ENCODE data around the gene AKT1. TPM values are rescaled to one million over a fixed set of nuclear protein-coding genes. Genes with fewer than 3 reads are reported as not detected.

AKT1 gene
- total and polyA plus RNA-seq, 2 of the 13 experiments (the other 11 are each of a cell fraction or from before 2014, with no cell fraction given), result 96.2 to 116 TPM

DNA sequence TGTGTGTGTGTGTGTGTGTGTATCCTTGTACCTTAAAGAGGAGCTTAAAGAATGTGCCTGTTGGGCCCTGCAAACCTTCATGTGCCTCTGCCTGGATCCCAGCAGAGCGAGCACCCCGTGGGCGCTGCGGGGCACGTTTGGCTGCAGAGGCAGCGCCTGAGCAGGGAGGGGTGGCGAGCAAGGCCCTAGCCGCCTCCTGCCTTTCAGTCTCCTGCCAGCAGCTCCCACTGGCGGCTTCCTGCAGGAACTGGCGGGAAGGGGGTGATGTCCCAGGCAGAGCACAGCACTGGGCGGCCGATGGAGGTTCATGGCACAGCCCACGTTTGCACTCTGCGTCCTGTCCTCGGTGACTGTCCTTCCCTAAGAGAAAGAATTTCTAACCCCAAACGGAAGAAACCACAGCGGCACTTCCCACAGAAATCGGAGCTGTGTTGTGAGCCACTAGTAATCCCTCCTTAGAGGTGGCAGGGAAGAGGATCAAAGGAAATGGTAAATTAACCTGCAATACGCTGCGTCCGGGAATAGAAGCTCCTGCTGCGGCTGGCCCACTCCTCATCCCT, 25.2 kb upstream of the AKT1 start (continued):
- TF ChIP-seq, protein P1, sequence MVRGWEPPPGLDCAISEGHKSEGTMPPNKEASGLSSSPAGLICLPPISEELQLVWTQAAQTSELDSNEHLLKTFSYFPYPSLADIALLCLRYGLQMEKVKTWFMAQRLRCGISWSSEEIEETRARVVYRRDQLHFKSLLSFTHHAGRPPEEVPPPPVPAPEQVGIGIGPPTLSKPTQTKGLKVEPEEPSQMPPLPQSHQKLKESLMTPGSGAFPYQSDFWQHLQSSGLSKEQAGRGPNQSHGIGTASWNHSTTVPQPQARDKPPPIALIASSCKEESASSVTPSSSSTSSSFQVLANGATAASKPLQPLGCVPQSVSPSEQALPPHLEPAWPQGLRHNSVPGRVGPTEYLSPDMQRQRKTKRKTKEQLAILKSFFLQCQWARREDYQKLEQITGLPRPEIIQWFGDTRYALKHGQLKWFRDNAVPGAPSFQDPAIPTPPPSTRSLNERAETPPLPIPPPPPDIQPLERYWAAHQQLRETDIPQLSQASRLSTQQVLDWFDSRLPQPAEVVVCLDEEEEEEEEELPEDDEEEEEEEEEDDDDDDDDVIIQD (CRISPR knock-in tag; IDR thresholded peaks at IDR 0.05; ENCODE audit: low read depth), result peak; percentile 45; the same call in 1 of the 2 replicates
- TF ChIP-seq POLR2G (IDR thresholded peaks at IDR 0.05; ENCODE audit: low read depth, low read length) (0 out of 2 replicates have a peak, but pooled peaks have one; percentile 36), ZNF878 (CRISPR knock-in tag; IDR thresholded peaks at IDR 0.05) (no peak), ZSCAN12 (CRISPR knock-in tag; IDR thresholded peaks at IDR 0.05) (no peak), ZNF543 (CRISPR knock-in tag; IDR thresholded peaks at IDR 0.05) (peak; percentile 79), MAF1 (CRISPR knock-in tag; IDR thresholded peaks at IDR 0.05; ENCODE audit: borderline replicate concordance) (no peak), SKI (IDR thresholded peaks at IDR 0.05; ENCODE audit: partially characterized antibody) (peak; percentile 37), ZNF343 (CRISPR knock-in tag; IDR thresholded peaks at IDR 0.05) (no peak), HNF4A (CRISPR knock-in tag; IDR thresholded peaks at IDR 0.05) (no peak), MXI1 (IDR thresholded peaks at IDR 0.05; ENCODE audit: borderline replicate concordance, low read depth, low read length) (peak; percentile 69; the same call in 1 of the 3 replicates), THAP11 (CRISPR knock-in tag; IDR thresholded peaks at IDR 0.05) (0 out of 2 replicates have a peak, but pooled peaks have one; percentile 32), ZNF468 (CRISPR knock-in tag; IDR thresholded peaks at IDR 0.05) (no peak), KAT7 (CRISPR knock-in tag; IDR thresholded peaks at IDR 0.05; ENCODE audit: borderline replicate concordance) (no peak), SNRNP70 (IDR thresholded peaks at IDR 0.05; ENCODE audit: low read depth, low read length) (no peak), ZNF569 (CRISPR knock-in tag; IDR thresholded peaks at IDR 0.05; ENCODE audit: borderline replicate concordance) (no peak), ZNF562 (CRISPR knock-in tag; IDR thresholded peaks at IDR 0.05; ENCODE audit: borderline replicate concordance) (no peak), ZNF124 (CRISPR knock-in tag; IDR thresholded peaks at IDR 0.05) (no peak)
- TF ChIP-seq, protein P2, sequence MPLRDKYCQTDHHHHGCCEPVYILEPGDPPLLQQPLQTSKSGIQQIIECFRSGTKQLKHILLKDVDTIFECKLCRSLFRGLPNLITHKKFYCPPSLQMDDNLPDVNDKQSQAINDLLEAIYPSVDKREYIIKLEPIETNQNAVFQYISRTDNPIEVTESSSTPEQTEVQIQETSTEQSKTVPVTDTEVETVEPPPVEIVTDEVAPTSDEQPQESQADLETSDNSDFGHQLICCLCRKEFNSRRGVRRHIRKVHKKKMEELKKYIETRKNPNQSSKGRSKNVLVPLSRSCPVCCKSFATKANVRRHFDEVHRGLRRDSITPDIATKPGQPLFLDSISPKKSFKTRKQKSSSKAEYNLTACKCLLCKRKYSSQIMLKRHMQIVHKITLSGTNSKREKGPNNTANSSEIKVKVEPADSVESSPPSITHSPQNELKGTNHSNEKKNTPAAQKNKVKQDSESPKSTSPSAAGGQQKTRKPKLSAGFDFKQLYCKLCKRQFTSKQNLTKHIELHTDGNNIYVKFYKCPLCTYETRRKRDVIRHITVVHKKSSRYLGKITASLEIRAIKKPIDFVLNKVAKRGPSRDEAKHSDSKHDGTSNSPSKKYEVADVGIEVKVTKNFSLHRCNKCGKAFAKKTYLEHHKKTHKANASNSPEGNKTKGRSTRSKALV (CRISPR knock-in tag; IDR thresholded peaks at IDR 0.05), result peak; percentile 75
- TF ChIP-seq, protein P3, sequence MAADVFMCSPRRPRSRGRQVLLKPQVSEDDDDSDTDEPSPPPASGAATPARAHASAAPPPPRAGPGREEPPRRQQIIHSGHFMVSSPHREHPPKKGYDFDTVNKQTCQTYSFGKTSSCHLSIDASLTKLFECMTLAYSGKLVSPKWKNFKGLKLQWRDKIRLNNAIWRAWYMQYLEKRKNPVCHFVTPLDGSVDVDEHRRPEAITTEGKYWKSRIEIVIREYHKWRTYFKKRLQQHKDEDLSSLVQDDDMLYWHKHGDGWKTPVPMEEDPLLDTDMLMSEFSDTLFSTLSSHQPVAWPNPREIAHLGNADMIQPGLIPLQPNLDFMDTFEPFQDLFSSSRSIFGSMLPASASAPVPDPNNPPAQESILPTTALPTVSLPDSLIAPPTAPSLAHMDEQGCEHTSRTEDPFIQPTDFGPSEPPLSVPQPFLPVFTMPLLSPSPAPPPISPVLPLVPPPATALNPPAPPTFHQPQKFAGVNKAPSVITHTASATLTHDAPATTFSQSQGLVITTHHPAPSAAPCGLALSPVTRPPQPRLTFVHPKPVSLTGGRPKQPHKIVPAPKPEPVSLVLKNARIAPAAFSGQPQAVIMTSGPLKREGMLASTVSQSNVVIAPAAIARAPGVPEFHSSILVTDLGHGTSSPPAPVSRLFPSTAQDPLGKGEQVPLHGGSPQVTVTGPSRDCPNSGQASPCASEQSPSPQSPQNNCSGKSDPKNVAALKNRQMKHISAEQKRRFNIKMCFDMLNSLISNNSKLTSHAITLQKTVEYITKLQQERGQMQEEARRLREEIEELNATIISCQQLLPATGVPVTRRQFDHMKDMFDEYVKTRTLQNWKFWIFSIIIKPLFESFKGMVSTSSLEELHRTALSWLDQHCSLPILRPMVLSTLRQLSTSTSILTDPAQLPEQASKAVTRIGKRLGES (CRISPR knock-in tag; IDR thresholded peaks at IDR 0.05; ENCODE audit: borderline replicate concordance), result no peak
- TF ChIP-seq, protein P4, sequence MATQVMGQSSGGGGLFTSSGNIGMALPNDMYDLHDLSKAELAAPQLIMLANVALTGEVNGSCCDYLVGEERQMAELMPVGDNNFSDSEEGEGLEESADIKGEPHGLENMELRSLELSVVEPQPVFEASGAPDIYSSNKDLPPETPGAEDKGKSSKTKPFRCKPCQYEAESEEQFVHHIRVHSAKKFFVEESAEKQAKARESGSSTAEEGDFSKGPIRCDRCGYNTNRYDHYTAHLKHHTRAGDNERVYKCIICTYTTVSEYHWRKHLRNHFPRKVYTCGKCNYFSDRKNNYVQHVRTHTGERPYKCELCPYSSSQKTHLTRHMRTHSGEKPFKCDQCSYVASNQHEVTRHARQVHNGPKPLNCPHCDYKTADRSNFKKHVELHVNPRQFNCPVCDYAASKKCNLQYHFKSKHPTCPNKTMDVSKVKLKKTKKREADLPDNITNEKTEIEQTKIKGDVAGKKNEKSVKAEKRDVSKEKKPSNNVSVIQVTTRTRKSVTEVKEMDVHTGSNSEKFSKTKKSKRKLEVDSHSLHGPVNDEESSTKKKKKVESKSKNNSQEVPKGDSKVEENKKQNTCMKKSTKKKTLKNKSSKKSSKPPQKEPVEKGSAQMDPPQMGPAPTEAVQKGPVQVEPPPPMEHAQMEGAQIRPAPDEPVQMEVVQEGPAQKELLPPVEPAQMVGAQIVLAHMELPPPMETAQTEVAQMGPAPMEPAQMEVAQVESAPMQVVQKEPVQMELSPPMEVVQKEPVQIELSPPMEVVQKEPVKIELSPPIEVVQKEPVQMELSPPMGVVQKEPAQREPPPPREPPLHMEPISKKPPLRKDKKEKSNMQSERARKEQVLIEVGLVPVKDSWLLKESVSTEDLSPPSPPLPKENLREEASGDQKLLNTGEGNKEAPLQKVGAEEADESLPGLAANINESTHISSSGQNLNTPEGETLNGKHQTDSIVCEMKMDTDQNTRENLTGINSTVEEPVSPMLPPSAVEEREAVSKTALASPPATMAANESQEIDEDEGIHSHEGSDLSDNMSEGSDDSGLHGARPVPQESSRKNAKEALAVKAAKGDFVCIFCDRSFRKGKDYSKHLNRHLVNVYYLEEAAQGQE (IDR thresholded peaks at IDR 0.05; ENCODE audit: borderline replicate concordance in 1 of 2, low read depth in 1 of 2, low read length in 2 of 2), result no peak
